GM21528 (cell line): Measurements from ENCODE around the gene RIN1.
"Not testable (repeated sequence)": the region's sequence is repeated elsewhere in the genome, so short reads cannot be mapped to it uniquely, and the experiment has no call there.

Experiments used
- ATAC-seq: cut with Tn5 transposase; IDR thresholded peaks from one replicate; pipeline ENCODE4 v1.9.1; 2021; ENCODE audit warnings: mild to moderate bottlenecking, moderate library complexity; ENCODE audit not compliant: unreplicated experiment, low FRiP score

Gene RIN1

DNA sequence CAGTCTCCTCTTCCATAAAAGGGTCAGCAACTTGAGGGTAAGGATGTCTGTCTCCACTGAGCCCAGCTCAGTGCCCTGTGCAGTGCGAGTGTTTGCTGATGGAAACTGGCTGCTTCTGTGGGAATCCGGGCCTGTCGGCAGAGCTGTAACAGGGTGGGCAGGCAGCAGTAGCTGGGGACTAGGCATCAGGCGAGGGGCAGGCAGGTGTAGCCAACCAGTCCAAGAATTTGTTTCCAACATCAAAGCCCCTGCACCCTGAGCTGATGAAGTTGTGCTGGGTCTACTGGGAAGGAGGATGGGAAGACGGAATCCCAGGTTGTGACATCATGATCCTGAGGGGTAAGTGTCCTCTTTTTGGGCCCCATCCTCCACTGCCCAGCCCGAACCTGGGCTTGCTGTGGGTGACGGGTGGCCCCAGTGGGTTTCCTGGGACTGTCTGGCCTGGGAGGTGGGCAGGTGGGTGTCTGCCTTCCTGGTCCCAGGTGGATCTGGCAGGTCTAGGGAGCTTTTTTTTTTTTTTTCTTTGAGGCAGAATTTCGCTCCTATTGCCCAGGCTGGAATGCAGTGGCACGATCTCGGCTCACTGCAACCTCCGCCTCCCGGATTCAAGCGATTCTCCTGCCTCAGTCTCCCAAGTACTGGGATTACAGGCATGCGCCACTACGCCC is 24.3 kb upstream of the RIN1 start:
- no peak for ATAC-seq

DNA sequence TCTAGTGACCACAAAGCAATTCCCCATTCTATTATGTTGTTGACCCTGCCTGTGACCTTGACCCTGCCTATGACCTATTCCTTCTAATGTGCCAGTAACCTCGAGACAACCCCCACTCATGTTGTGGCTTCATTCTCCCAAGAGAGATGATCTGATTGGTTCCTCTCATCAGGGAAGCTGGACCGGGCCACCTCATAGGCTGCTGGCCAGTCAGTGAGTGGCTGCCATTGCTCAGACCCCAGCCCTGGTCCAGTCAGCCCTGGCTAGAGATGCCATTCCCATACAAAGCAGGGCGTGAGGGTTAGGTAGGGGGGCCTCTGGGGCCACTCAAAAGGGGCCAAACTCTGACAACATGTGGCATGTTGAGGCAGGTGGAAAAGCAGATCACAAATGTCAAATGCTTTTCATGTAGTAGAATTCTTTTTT is 23.4 kb upstream of the RIN1 start:
- no peak for ATAC-seq

DNA sequence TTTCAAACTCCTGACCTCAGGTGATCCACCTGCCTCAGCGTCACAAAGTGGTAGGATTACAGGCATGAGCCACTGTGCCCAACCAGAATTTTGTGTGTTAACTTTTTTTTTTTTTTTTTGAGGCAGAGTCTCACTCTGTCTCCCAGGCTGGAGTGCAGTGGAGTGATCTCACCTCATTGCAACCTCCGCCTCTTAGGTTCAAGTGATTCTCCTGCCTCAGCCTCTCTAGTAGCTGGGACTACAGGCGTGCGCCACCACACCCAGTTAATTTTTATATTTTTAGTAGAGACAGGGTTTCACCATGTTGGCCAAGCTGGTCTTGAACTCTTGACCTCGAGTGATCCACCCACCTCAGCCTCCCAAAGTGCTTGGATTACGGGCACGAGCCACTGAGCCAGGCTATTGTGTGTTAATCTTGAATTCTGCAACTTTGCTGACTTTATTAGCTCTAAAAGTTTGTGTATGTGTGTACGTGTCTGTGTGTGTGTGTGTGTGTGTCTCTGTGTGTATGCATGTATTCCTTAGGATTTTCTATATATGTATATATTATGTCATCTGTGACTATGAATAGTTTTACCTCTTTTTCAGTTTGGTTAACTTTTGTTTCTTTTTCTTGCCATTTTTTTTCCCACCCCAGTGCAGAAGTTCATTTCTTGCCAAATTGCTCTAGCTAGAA is 14.5 kb upstream of the RIN1 start:
- ATAC-seq, result not testable (repeated sequence)

DNA sequence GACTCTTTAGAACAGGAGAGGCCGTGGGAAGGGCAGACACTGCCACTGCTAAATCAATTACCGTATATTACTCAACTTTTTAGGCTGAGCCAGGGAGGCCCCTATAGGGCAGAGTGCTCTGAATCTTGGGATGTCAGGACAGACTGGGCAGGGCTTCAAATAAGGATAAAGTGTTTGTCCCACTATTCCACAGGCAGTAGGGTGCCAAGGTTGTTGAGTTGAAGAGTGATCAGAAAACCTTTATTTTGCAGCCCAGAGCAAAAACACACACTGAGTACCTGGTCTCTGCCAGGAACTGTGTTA is 12.8 kb upstream of the RIN1 start:
- ATAC-seq, result no peak

DNA sequence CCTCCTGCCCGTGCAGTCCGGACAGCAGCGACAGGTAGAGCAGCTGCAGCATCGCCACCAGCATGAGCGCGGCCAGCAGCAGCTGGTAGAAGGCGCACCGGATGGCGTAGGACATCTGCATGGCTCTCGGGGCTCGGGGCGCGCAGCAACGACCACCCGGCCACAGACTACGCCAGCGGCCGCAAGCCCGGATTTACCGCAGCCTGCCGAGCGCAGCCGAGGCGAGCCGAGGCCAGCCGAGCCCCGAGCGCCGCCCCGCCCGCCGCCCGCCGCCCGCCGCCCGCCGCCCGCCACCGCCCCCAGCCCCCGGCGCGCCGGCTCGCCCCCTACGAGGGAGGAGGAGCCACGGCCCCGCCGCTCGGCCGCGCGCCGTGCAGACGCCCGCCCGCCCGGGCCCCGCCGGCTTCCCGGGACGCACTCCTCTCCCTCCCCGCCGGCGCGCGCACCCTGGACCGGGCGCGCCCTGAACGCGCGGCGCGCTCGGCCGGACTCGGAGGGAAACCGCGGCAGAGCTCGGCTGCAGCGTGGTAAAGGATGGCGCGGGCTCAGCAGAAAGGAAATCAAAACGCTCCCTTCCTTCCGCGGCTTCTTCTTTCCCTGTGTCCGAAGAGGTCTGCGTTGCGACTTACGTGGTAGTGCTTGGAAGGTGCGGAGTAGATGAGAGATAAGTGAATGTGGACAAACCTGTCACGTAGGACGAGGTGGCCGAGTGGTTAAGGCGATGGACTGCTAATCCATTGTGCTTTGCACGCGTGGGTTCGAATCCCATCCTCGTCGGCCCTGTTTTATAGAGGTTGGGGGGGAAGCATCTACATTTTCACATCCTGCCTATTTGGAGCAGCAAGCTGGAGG is 11.4 kb upstream of the RIN1 start, which contains the start of gene B4GAT1:
Gene B4GAT1, minus strand, starts transcription at position 205 of the 852 bp plus-strand sequence. Its CDS starts 84 bp downstream, at position 121.
- ATAC-seq, result peak; percentile 36

GRCh38 chr11:66346476-66347424 is 10.5 kb upstream of the RIN1 start:
- peak; percentile 2 for ATAC-seq

DNA sequence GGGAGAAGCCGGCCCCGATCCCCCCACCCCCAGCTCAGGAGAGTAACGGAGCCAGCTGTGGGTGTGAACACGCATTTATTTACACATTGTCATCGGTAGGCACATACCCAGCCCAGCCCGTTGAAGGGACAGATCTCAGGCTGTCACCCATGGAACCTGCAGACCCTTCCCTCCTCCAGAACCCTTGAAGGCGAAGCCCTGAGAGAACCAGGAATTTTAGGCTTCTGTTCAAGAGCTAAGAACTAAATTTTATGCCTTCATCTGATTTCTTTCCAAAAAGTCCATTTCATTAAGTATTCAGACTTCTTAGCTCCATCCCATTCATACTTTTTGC is 9.0 kb upstream of the RIN1 start:
- ATAC-seq, result no peak

GRCh38 chr11:66344550-66345315 is 8.5 kb upstream of the RIN1 start, which contains the start of gene BRMS1:
TSS of gene BRMS1 (minus strand) at chr11:66345104. CDS start at chr11:66342234, 2,870 bp downstream.
- ATAC-seq, result peak; percentile 61

GRCh38 chr11:66343176-66343575 is 6.9 kb upstream of the RIN1 start:
- no peak for ATAC-seq

GRCh38 chr11:66341502-66342126 is 5.4 kb upstream of the RIN1 start:
- no peak for ATAC-seq

DNA sequence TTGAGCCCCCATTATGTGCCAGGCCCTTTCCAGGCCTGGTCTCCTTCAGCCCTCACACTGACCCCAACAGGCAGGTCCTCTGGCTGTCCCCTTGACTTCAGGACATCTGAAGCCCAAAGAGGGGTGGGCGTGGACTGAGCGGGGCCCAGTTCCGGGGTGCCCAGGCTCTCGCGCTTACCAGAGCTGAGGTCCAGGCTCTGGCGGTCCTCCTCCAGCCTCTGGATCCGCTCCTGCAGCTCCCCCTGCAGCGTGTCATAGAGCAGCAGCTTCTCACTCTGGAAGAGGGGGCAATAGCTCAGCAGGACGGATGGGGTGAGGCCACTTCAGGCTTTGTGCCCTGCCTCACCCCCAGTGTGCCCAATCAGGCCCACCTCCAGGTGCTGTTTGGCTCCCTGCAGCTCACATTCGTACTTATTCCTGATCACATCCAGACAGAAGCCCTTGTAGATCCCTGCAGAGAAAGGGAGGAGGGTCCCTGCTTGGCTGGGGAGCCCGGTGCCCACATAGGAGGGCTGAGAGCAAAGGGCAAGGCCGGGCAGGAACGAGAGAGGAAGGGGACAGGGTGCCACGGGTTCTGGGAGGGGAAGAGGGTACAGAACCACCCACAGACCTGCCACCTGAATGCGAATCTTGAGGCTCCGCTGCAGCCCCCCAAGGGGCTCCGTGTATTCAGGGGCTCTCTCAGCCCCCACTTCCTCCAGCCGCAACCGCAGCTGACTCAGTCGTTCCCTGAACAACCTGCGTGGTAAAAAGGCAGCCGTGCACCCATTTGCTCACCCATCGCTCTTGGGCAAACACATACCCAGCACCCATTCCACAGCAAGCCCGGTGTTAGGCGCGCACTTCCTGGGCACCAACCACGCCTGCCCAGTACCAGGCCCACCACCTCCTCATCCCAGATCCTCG is 4.6 kb upstream of the RIN1 start:
- ATAC-seq, result no peak

- no peak for ATAC-seq
Measured at GRCh38 chr11:66339686-66340483, 3.7 kb upstream of the RIN1 start.

GRCh38 chr11:66339162-66339675 is 3.0 kb upstream of the RIN1 start:
- no peak for ATAC-seq

- ATAC-seq, result no peak
Measured at GRCh38 chr11:66338276-66339161, 2.3 kb upstream of the RIN1 start.

GRCh38 chr11:66337103-66337899 is 1.1 kb upstream of the RIN1 start:
- no peak for ATAC-seq
